Left cardiac atrium (tissue), 4 donors: ENCODE data around the gene ITPRIPL2. TPM values are rescaled to one million over a fixed set of nuclear protein-coding genes. Genes with fewer than 3 reads are reported as not detected.

Experiments
- ATAC-seq, 2 donors: fragments of 200-7000 bp; cut with Tn5 transposase; one replicate each; pipeline ENCODE4 v1.9.1; 2020; ENCODE audit warnings: mild to moderate bottlenecking in 2 of 2, moderate library complexity in 2 of 2
- DNase-seq: peaks from one replicate; pipeline ENCODE4 v3.0.0-alpha.2; 2020
- intact Hi-C, 2 donors: fragments of 100-400 bp; cut with DNase I; formaldehyde crosslinking; loops; one replicate each; pipeline versions ENCODE4 v1.14.1 to v1.15.1; 2022 to 2023
- total RNA-seq, 2 donors: library from RNA; stranded (reverse); fragmentation: NEBNext Ultra II Directional; extraction: Animal tissue kit (Norgen Biotek cat#: 25700); gene quantifications; one replicate each; pipeline ENCODE4 v1.2.1, GENCODE V29; 2021
- donor health status: DM: no; HTN: yes; CAD: no.
- donor health status: DM: no; HTN: yes; CAD: no; lungs with severe emphysema.
- donor health status: DM: yes; HTN: yes; CAD: no.
- donor health status: Dilated cardiomyopathy.

ITPRIPL2 gene
- total RNA-seq, 2 donors from 2014 or later, result 23.3 to 40.7 TPM

GRCh38 chr16:19090916-19091315 lies 22.8 kb upstream of the ITPRIPL2 start:
- DNase-seq, result no peak
- no peak for ATAC-seq
- intact Hi-C loops, result loop anchor here in 1 of 2 donors (10.0 kb wide), 1 partner anchor 84 kb away; no protein-coding TSS in a partner anchor

GRCh38 chr16:19092653-19093410 lies 20.9 kb upstream of the ITPRIPL2 start:
- ATAC-seq (no peak), DNase-seq (no peak)
- intact Hi-C loops, result loop anchor here in 1 of 2 donors (10.0 kb wide), 1 partner anchor 82 kb away; no protein-coding TSS in a partner anchor

GRCh38 chr16:19093631-19094541 lies 19.9 kb upstream of the ITPRIPL2 start:
- intact Hi-C loops, result loop anchor here in 1 of 2 donors (10.0 kb wide), 1 partner anchor 81 kb away; no protein-coding TSS in a partner anchor
- DNase-seq (no peak), ATAC-seq (no peak)

DNA sequence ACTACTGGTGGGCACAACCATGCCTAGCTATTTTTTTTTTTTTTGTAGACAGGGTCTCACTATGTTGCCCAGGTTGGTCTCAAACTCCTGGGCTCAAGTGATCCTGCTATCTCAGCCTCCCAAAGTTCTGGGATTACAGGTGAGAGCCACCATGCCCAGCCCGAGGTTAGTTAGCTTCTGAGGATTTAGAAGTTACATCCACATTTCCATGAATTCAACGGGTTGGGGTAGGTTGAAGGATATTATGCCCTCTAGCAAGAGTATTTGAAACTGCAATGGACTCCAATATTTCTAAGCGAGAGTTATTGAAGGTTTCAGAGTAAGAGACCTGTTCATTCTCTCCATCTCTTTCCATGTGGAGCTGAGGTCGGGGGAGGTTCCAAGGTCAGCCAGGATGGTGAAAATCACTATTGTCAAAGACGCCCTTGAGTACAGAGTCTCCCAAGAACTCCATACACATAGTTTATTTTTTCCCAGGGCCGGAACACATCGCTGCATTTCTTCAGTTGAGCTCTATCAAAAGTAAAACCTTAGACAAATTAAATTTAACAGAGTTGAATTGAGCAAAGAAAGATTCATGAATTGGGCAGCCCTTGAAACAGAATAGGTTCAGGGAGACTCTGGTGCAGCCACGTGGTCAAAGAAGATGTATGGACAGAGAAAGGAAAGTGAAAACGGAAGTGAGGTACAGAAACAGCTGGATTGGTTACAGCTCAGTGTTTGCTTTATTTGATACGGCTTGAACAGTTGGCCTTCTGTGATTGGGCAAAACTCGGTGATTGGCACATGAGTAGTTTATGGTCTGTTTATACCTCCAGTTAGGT lies 19.0 kb upstream of the ITPRIPL2 start:
- ATAC-seq (no peak), DNase-seq (no peak)
- intact Hi-C loops, result loop anchor here in 1 of 2 donors (10.0 kb wide), 1 partner anchor 80 kb away; no protein-coding TSS in a partner anchor

- intact Hi-C loops, result loop anchor here in 1 of 2 donors (10.0 kb wide), 1 partner anchor 79 kb away; no protein-coding TSS in a partner anchor
- no peak for ATAC-seq
These were observed 18.1 kb upstream of the ITPRIPL2 start for GRCh38 chr16:19095654-19096053.

GRCh38 chr16:19098173-19098572 lies 15.6 kb upstream of the ITPRIPL2 start:
- no peak for ATAC-seq
- no peak for DNase-seq
- intact Hi-C loops, result loop anchor here in 1 of 2 donors (10.0 kb wide), 1 partner anchor 77 kb away; no protein-coding TSS in a partner anchor

More at GRCh38 chr16:19095654-19096053, 18.1 kb upstream of the ITPRIPL2 start:
- DNase-seq, result no peak

DNA sequence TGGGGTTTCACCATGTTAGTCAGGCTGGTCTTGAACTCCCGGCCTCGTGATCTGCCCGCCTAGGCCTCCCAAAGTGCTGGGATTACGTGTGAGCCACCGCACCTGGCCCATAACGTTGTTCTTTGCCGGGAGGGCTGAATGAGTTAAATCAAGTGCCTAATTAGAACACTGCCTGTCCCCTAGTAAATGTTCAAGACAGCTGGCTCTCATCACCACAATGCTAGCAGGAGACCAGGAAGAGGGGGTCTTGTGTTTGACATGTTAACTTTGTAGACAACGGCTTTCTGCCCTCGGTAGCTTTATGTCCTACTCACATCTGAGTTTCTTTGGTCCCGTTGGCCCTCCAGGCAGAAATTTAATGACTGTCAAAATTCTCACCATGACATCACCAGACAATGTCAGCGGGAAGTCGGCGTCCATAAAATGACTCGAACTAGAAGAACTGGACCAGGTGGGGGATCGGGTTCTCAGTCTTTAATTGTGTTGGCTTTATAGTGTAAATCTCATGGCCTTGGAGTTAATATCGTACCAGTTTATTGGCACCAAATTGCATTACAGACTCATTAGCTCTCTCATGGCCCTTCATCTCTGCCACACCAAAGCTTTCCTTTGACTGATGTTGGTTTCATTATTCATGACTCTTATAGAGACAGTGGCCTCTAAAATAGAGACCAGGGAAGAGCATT lies 11.4 kb upstream of the ITPRIPL2 start:
- intact Hi-C loops, result no loop called here

DNA sequence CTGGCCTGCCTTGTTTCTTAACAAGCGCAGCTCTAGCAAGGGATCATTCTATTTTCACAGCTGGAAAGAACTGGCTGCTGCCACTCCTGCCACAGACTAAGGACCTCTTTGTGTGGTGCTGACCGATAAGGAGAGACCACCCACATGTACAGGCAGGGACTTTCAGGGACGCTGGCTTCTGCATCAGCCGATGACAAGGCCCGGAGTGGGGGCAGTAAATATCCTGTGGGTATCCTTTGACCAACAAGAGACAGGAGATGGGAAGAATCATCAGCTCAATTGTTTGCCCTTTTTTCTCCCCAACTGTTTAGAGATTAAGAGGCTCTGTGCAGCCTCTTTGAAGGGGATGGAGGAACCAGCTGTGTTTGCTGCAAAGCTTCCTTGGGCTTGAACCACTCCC lies 9.2 kb upstream of the ITPRIPL2 start:
- intact Hi-C loops, result no loop called here
- no peak for DNase-seq
- no peak for ATAC-seq

More for the DNA sequence above, 11.4 kb upstream of the ITPRIPL2 start:
- no peak for DNase-seq
- no peak for ATAC-seq

DNA sequence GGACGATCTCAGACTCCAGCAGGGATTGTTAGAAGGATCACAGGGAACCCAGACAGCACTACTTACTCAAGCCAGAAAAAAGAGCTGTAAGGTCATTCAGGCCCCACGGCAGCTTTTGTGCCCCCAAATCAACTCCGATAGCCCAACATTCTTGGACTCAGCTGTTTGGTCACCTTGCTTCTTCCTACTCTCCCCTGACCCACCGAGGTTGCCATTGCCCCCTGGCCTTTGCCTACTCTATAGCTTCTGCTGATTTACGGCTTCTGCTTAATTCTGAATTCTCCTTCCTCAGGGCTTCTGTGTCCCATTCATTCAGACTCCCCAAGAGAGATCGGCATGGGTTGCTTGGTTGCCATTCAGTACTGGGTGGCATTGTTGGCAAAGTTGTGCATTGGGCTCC lies 8.6 kb upstream of the ITPRIPL2 start:
- DNase-seq (no peak), ATAC-seq (no peak)
- intact Hi-C loops, result no loop called here

- intact Hi-C loops, result no loop called here
- DNase-seq (no peak), ATAC-seq (no peak)
These were observed 7.7 kb upstream of the ITPRIPL2 start for GRCh38 chr16:19105891-19106624.

DNA sequence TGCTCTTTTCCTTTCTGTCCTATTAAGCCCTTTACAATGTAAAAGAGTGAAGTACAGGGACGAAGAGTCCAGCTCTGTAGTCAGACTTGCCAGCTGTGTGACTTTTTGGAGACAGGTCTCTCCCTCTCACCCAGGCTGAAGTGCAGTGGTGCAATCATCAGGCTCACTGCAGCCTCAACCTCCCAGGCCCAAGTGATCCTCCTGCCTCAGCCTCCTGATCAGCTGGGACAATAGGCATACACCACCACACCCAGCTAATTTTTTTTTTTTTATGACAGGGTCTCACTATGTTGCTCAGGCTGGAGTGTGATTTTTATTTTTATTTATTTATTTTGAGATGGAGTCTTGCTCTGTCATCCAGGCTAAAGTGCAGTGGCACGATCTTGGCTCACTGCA lies 7.1 kb upstream of the ITPRIPL2 start:
- no peak for DNase-seq
- ATAC-seq, result no peak
- intact Hi-C loops, result no loop called here

DNA sequence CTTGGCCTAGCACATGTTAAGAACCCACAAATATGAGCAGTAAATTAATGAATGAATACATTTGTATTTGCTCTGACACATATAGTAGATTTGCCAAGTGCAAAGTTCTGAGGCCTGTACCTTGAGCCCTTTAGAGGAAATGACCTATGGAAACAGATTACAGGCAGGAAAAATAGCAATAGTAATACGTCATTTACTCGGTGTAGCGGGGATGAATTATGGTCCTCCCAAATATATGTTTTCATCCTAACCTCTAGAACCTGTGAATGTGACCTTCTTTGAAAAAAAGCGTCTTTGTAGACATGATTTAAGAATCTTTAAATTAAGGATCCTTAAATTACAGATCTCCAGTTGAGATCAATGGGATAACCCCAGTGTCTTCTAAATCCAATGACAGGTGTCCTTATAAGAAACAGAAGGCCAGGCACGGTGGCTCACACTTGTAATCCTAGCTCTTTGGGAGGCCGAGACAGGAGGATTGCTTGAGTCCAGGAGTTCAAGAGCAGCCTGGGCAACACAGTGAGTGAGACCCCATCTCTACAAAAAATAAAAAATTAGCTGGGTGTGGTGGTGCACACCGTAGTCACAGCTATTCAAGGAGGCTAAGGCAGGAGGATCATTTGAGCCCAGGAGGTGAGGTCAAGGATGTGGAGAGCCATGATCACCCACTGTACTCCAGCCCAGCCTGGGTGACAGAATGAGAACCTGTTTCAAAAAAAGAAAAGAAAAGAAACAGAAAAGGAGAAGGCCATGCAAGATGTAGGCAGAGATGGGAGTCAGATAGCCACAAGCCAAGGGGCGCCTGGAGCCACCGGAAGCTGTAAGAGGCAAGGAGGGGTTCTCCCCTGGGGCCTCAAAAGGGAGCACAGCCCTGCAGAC lies 5.1 kb upstream of the ITPRIPL2 start:
- intact Hi-C loops, result no loop called here
- no peak for DNase-seq

DNA sequence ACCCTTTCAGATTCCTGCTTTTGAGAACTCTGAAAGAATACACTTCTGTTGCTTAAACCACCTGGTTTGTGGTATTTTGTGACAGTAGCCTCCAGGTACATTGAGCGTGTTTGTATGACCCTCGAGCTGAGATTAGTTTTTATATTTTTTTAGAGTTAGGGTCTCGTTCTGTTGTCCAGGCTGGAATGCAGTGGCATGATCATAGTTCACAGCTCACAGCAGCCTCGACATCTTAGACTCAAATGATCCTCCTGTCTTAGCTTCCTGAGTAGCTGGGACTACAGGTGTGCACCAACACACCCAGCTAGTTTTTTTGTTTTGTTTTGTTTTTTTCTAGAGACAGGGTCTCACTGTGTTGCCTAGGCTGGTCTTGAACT lies 4.5 kb upstream of the ITPRIPL2 start:
- ATAC-seq (no peak), DNase-seq (no peak)
- intact Hi-C loops, result no loop called here

More for the DNA sequence above, 5.1 kb upstream of the ITPRIPL2 start:
- no peak for ATAC-seq

DNA sequence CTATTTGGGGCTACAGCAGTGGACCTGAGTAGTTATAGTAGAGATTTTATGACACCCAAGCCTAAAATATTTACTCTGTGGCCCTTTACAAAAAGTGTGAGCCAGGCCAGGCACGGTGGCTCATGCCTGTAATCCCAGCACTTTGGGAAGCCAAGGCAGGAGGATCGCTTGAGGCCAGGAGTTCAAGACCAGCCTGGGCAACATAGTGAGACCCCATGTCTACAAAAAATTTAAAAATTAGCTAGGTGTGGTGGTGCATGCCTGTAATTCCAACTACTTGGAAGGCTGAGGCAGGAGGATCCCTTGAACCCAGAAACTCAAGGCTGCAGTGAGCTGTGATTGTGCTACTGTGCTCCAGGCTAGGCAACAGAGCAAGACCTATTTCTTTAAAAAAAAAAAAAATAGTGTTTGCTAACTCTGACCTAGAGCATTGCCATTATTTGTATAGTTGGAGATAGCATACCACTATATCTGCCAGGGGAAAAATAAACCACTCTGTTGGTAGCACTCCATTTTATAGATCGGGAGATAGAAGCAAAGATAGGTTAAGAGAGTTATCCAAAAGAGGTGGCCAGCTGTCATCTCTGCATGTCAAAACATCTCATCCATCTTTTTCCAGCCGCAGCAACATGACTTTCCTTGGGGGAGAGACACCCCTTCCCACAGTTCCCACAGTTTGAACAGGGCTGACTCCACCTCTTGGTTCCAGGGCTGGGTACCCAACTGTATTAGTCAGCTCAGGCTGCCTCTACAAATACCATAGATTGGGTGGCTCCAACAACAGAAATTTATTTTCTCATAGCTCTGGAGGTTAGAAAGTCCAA lies 3.0 kb upstream of the ITPRIPL2 start:
- intact Hi-C loops, result no loop called here
- no peak for DNase-seq
- no peak for ATAC-seq

DNA sequence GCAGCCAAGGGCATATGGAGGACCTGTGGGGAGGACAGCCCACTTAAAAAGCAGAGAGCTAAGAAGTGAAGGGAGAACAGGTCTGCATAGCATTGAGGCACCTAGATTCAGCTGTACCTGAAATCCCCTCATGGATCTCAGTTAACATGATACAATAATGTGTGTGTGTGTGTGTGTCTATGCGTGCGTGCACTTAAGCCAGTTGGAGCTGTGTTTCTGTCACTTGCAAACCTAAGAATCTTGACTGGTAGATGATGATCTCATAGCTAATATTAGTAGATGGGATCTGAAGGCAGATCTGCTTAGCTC lies 1.7 kb upstream of the ITPRIPL2 start:
- intact Hi-C loops, result no loop called here
- no peak for ATAC-seq
- DNase-seq, result no peak
